ENCODE measurements around the gene TBC1D1. TPM values are rescaled to one million over a fixed set of nuclear protein-coding genes. Genes with fewer than 3 reads are reported as not detected.
A peak's percentile ranks its signal among the peaks of the same experiment; 100 is the strongest.

The TBC1D1 gene
- total RNA-seq, 1 experiment from 2014 or later: 36.0 TPM

DNA sequence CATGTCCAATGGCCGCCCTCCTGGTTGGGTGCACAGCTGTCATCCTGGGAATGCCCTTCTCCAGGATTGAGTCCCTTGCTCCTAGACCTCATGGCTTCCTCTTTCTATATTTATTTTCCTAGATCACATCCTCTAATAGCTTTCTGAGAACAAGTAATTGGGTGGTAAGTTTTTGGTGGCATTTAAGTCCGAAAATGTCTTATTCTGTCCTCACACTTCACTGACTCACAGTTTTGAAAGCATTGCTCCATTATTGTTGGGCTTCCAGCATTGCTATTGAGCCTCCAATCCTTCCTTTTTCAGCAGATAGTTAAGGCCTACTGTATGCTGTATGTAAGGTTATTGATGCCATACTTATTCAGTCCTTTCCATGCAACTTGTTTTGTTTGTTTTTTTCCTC, 38.5 kb upstream of the TBC1D1 start:
- Mint-ChIP-seq H3K9me3 (ENCODE audit: unreplicated experiment) (no peaks in the 10 kb centered on the region), H3K4me1 (ENCODE audit: insufficient read depth, unreplicated experiment) (no peaks in the 10 kb centered on the region), H3K36me3 (ENCODE audit: insufficient read depth, unreplicated experiment) (peaks cover 86% of the 10 kb centered on the region), H3K27me3 (ENCODE audit: insufficient read depth, unreplicated experiment) (no peaks in the 10 kb centered on the region), H3K27ac (ENCODE audit: low read depth, unreplicated experiment) (peak overlapping the region; percentile 71), H3K4me3 (ENCODE audit: unreplicated experiment) (no peak overlapping the region)
- TF ChIP-seq, protein P1, sequence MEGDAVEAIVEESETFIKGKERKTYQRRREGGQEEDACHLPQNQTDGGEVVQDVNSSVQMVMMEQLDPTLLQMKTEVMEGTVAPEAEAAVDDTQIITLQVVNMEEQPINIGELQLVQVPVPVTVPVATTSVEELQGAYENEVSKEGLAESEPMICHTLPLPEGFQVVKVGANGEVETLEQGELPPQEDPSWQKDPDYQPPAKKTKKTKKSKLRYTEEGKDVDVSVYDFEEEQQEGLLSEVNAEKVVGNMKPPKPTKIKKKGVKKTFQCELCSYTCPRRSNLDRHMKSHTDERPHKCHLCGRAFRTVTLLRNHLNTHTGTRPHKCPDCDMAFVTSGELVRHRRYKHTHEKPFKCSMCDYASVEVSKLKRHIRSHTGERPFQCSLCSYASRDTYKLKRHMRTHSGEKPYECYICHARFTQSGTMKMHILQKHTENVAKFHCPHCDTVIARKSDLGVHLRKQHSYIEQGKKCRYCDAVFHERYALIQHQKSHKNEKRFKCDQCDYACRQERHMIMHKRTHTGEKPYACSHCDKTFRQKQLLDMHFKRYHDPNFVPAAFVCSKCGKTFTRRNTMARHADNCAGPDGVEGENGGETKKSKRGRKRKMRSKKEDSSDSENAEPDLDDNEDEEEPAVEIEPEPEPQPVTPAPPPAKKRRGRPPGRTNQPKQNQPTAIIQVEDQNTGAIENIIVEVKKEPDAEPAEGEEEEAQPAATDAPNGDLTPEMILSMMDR (IDR thresholded peaks at IDR 0.05; ENCODE audit: unreplicated experiment): no peak
- DNase-seq (ENCODE audit: unreplicated experiment): no peak
- ChIA-PET CTCF (interaction anchor here (0.7 to 2.1 kb wide), 5 partner anchors 16 to 126 kb away, joined by 3 to 6 read pairs (median 4); no protein-coding TSS in a partner anchor), POLR2A (interaction anchor here (0.8 to 1.0 kb wide), 2 partner anchors 28 to 185 kb away, joined by 3 to 4 read pairs; no protein-coding TSS in a partner anchor)
- BruUV-seq (replicated peaks): no TSS peak
- intact Hi-C loops (cut with micrococcal nuclease): no loop called here

- ChIA-PET CTCF (no interaction called here), POLR2A (interaction anchor here (0.6 to 2.7 kb wide), 4 partner anchors 11 to 877 kb away, joined by 3 to 8 read pairs (median 4); no protein-coding TSS in a partner anchor)
- H3K4me1 Mint-ChIP-seq (ENCODE audit: insufficient read depth, unreplicated experiment): no peaks in the 10 kb centered on the region
- no peak overlapping the region for H3K27ac Mint-ChIP-seq (ENCODE audit: low read depth, unreplicated experiment)
- no peaks in the 10 kb centered on the region for H3K9me3 Mint-ChIP-seq (ENCODE audit: unreplicated experiment)
- no TSS peak for BruUV-seq (replicated peaks)
- peaks cover 73% of the 10 kb centered on the region for H3K36me3 Mint-ChIP-seq (ENCODE audit: insufficient read depth, unreplicated experiment)
- H3K27me3 Mint-ChIP-seq (ENCODE audit: insufficient read depth, unreplicated experiment): no peaks in the 10 kb centered on the region
- intact Hi-C loops (cut with micrococcal nuclease): no loop called here
- no peak for DNase-seq (ENCODE audit: unreplicated experiment)
- TF ChIP-seq, protein P1 (IDR thresholded peaks at IDR 0.05; ENCODE audit: unreplicated experiment): no peak
- H3K4me3 Mint-ChIP-seq (ENCODE audit: unreplicated experiment): no peak overlapping the region
These were observed 32.8 kb upstream of the TBC1D1 start for GRCh38 chr4:37858112-37858511.

DNA sequence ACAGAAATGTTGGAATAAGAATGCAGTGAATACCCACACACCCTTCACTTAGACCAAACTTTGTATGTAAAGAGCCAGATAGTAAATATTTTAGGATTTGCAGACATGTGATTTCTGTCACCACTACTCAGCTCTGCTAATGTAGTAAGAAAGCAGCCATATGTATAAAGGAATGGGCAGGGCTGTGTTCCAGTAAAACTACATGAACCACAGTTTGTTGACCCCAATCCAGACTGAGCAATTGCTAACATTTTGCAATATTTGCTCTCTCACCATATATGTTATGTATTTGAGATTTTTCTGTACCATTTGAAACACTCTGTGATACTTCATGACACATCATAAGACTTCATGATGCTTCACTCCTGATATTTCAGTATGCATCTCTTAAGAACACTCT, 32.0 kb upstream of the TBC1D1 start:
- intact Hi-C loops (cut with micrococcal nuclease): no loop called here
- H3K4me3 Mint-ChIP-seq (ENCODE audit: unreplicated experiment): no peak overlapping the region
- TF ChIP-seq, protein P1 (IDR thresholded peaks at IDR 0.05; ENCODE audit: unreplicated experiment): no peak
- DNase-seq (ENCODE audit: unreplicated experiment): no peak
- ChIA-PET CTCF (interaction anchor here (0.5 kb wide), 1 partner anchor 9 kb away, joined by 3 read pairs; no protein-coding TSS in a partner anchor), POLR2A (interaction anchor here (1.2 to 2.7 kb wide), 2 partner anchors 11 to 33 kb away, joined by 4 to 8 read pairs; no protein-coding TSS in a partner anchor)
- no peaks in the 10 kb centered on the region for H3K4me1 Mint-ChIP-seq (ENCODE audit: insufficient read depth, unreplicated experiment)
- no peaks in the 10 kb centered on the region for H3K9me3 Mint-ChIP-seq (ENCODE audit: unreplicated experiment)
- BruUV-seq (replicated peaks): no TSS peak
- peaks cover 73% of the 10 kb centered on the region for H3K36me3 Mint-ChIP-seq (ENCODE audit: insufficient read depth, unreplicated experiment)
- no peaks in the 10 kb centered on the region for H3K27me3 Mint-ChIP-seq (ENCODE audit: insufficient read depth, unreplicated experiment)
- H3K27ac Mint-ChIP-seq (ENCODE audit: low read depth, unreplicated experiment): no peak overlapping the region

DNA sequence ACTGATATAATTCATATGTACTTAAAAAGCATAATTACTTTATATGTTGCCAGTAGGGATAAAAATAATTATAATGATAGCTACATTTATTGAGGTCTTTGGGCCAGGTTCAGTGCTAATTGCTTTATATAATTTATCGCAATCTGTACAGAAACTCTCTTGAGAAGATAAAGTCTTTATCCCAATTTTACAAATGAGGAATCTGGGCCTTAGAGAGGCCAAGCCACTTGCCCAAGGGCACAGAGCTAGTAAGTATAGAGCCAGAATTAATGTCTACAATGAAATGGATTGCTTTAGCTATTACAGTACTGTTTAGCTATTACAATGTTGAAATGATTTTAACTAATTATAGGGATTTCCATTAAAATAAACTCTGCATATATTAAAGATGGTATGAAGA, 30.6 kb upstream of the TBC1D1 start:
- no peaks in the 10 kb centered on the region for H3K27me3 Mint-ChIP-seq (ENCODE audit: insufficient read depth, unreplicated experiment)
- H3K36me3 Mint-ChIP-seq (ENCODE audit: insufficient read depth, unreplicated experiment): peaks cover 64% of the 10 kb centered on the region
- TF ChIP-seq, protein P1 (IDR thresholded peaks at IDR 0.05; ENCODE audit: unreplicated experiment): no peak
- no peak overlapping the region for H3K4me3 Mint-ChIP-seq (ENCODE audit: unreplicated experiment)
- intact Hi-C loops (cut with micrococcal nuclease): no loop called here
- POLR2A ChIA-PET: interaction anchor here (1.1 kb wide), 2 partner anchors 10 to 15 kb away, joined by 3 to 5 read pairs; no protein-coding TSS in a partner anchor
- H3K27ac Mint-ChIP-seq (ENCODE audit: low read depth, unreplicated experiment): no peak overlapping the region
- CTCF ChIA-PET: interaction anchor here (0.6 to 1.0 kb wide), 5 partner anchors 13 to 1978 kb away, joined by 3 read pairs; no protein-coding TSS in a partner anchor
- no peaks in the 10 kb centered on the region for H3K9me3 Mint-ChIP-seq (ENCODE audit: unreplicated experiment)
- no peaks in the 10 kb centered on the region for H3K4me1 Mint-ChIP-seq (ENCODE audit: insufficient read depth, unreplicated experiment)
- no peak for DNase-seq (ENCODE audit: unreplicated experiment)
- no TSS peak for BruUV-seq (replicated peaks)
